Thyroid gland (tissue), 4 donors: ENCODE measurements around the gene DICER1.

Source experiments
- CTCF ChIP-seq, 6 experiments: fragments of 200-600 bp in 3 of 6; fragments of 450-650 bp in 3 of 6; sonication (generic) in 3 of 6; IDR thresholded peaks; one replicate each; pipeline ENCODE4 v1.5.1; 2016 to 2019; ENCODE audit warnings: antibody characterized with exemption in 6 of 6, mild to moderate bottlenecking in 2 of 6, inconsistent platforms in 1 of 6, moderate library complexity in 1 of 6
- POLR2A ChIP-seq, 2 donors: fragments of 450-650 bp; IDR thresholded peaks; one replicate each; pipeline ENCODE4 v1.6.1; 2017; ENCODE audit warnings: antibody characterized with exemption in 2 of 2, mild to moderate bottlenecking in 2 of 2, moderate library complexity in 1 of 2

- TF ChIP-seq POLR2A (IDR thresholded peaks at IDR 0.05) = no peak
- no peak for TF ChIP-seq CTCF (IDR thresholded peaks at IDR 0.05)
These were observed 32.2 kb upstream of the DICER1 start for GRCh38 chr14:95189367-95190132.
